A549 (cell line): ENCODE results near the gene KAT6B. TPM values are rescaled to one million over a fixed set of nuclear protein-coding genes. Genes with fewer than 3 reads are reported as not detected.

Source experiments
- ATAC-seq, 2 experiments: fragments of 200-7000 bp in 1 of 2; fragments of >200 bp in 1 of 2; cut with Nextera tagmentation in 1 of 2; cut with Tn5 transposase in 1 of 2; 3 replicates each; pipeline versions ENCODE4 v1.8.0 to v1.9.1; 2018 to 2020; ENCODE audit warnings: mild to moderate bottlenecking in 1 of 2, moderate library complexity in 1 of 2
- CTCF ChIA-PET: fragments of 300-600 bp; sonication (Branson Sonifier 250); formaldehyde crosslinking; extraction: SDS; loops from one replicate; lab custom pipeline; 2021; ENCODE audit warnings: antibody characterized with exemption, inconsistent platforms; lab: Yijun Ruan, JAX
- POLR2A ChIA-PET: fragments of 350-600 bp; formaldehyde crosslinking; extraction: SDS; loops from one replicate; lab custom pipeline; 2021; ENCODE audit warnings: antibody characterized with exemption, inconsistent platforms; lab: Yijun Ruan, JAX
- DNase-seq, 2 experiments: peaks; one replicate each; pipeline versions ENCODE4 v3.0.0 to v3.0.0-alpha.2; 2011 to 2016; ENCODE audit warnings: low read depth in 1 of 2, low spot score in 1 of 2
- FAIRE-seq: peaks from 2 replicates; lab custom pipeline; 2011; peaks lifted over from hg19 to GRCh38; lab: Jason Lieb, UNC
- H3K27ac ChIP-seq, 2 experiments: fragments of >200 bp; sonication (Bioruptor Twin); formaldehyde crosslinking; 3 replicates each; pipeline ENCODE4 v1.5.1; 2016 to 2017
- H3K4me1 ChIP-seq: fragments of >200 bp; sonication (Bioruptor Twin); formaldehyde crosslinking; 3 replicates; pipeline ENCODE4 v1.6.1; 2016
- H3K4me2 ChIP-seq: fragments of >200 bp; sonication (Bioruptor Twin); formaldehyde crosslinking; 3 replicates; pipeline ENCODE4 v1.6.1; 2016
- H3K4me3 ChIP-seq: fragments of >200 bp; sonication (Bioruptor Twin); formaldehyde crosslinking; 3 replicates; pipeline ENCODE4 v1.5.1; 2016
- H3K9me3 ChIP-seq: fragments of >200 bp; sonication (Bioruptor Twin); formaldehyde crosslinking; 3 replicates; pipeline ENCODE4 v1.6.1; 2016
- ATOH8 ChIP-seq: fragments of 250-450 bp; sonication (Bioruptor Pico); IDR thresholded peaks from 2 replicates; pipeline ENCODE4 v1.5.0; 2020; ENCODE audit warnings: low read depth, mild to moderate bottlenecking, moderate library complexity
- CBX8 ChIP-seq: fragments of 200-600 bp; sonication (generic); IDR thresholded peaks from 2 replicates; pipeline ENCODE4 v1.6.1; 2016
- CEBPB ChIP-seq, 2 experiments: fragments of >200 bp in 1 of 2; sonication (Bioruptor Twin) in 1 of 2; formaldehyde crosslinking in 1 of 2; IDR thresholded peaks; 2 replicates each; pipeline ENCODE4 v1.6.1; 2012 to 2016
- CHD2 ChIP-seq: fragments of 150-350 bp; IDR thresholded peaks from 2 replicates; pipeline ENCODE4 v1.6.1; 2014; ENCODE audit warnings: low read length; ENCODE audit not compliant: partially characterized antibody
- E2F6 ChIP-seq: IDR thresholded peaks from 2 replicates; pipeline ENCODE4 v1.6.1; 2012; ENCODE audit warnings: low read depth, borderline replicate concordance
- EP300 ChIP-seq, 2 experiments: fragments of >200 bp; sonication (Bioruptor Twin); formaldehyde crosslinking; IDR thresholded peaks; 2 replicates in 1 of 2; 3 replicates in 1 of 2; pipeline ENCODE4 v1.6.1; 2016 to 2017
- FOXS1 ChIP-seq: fragments of 250-450 bp; sonication (Bioruptor Pico); IDR thresholded peaks from 2 replicates; pipeline ENCODE4 v1.5.0; 2020; ENCODE audit warnings: mild to moderate bottlenecking, moderate library complexity
- GATA3 ChIP-seq: IDR thresholded peaks from 2 replicates; pipeline ENCODE4 v1.6.1; 2012; ENCODE audit warnings: borderline replicate concordance
- HDAC2 ChIP-seq: fragments of 200-600 bp; sonication (generic); IDR thresholded peaks from 2 replicates; pipeline ENCODE4 v1.6.1; 2016
- HEYL ChIP-seq: fragments of 250-450 bp; sonication (Bioruptor Pico); IDR thresholded peaks from 2 replicates; pipeline ENCODE4 v1.8.0; 2021; ENCODE audit warnings: mild to moderate bottlenecking, moderate library complexity
- HMGXB4 ChIP-seq: fragments of 250-450 bp; sonication (Bioruptor Pico); IDR thresholded peaks from 2 replicates; pipeline ENCODE4 v1.5.0; 2021; ENCODE audit warnings: mild to moderate bottlenecking, moderate library complexity, borderline replicate concordance
- HOXB5 ChIP-seq: fragments of 250-450 bp; sonication (Bioruptor Pico); IDR thresholded peaks from 2 replicates; pipeline ENCODE4 v1.5.0; 2020; ENCODE audit warnings: mild to moderate bottlenecking, moderate library complexity
- KDM5A ChIP-seq: fragments of 200-600 bp; sonication (generic); IDR thresholded peaks from 2 replicates; pipeline ENCODE4 v1.6.1; 2016; ENCODE audit warnings: antibody characterized with exemption, mild to moderate bottlenecking
- MAFK ChIP-seq: fragments of 450-650 bp; IDR thresholded peaks from 2 replicates; pipeline ENCODE4 v1.6.1; 2014; ENCODE audit not compliant: partially characterized antibody
- MYC ChIP-seq: IDR thresholded peaks from 2 replicates; pipeline ENCODE4 v1.6.1; 2012; ENCODE audit warnings: mild to moderate bottlenecking, inconsistent platforms, low read length, improper control_type of control experiment, borderline replicate concordance
- NFE2L2 ChIP-seq: fragments of 150-350 bp; conservative IDR thresholded peaks from 2 replicates; pipeline ENCODE4 v1.6.1; 2014; ENCODE audit warnings: low read length
- NPAS2 ChIP-seq: fragments of 250-450 bp; sonication (Bioruptor Pico); IDR thresholded peaks from 2 replicates; pipeline ENCODE4 v1.8.0; 2022; ENCODE audit warnings: mild to moderate bottlenecking, moderate library complexity, borderline replicate concordance
- POLR2A ChIP-seq: IDR thresholded peaks from 2 replicates; pipeline ENCODE4 v1.6.1; 2012; ENCODE audit warnings: mild to moderate bottlenecking, low read length
- RARB ChIP-seq: fragments of 250-450 bp; sonication (Bioruptor Pico); IDR thresholded peaks from 2 replicates; pipeline ENCODE4 v1.8.0; 2021; ENCODE audit warnings: mild to moderate bottlenecking, moderate library complexity
- RCOR1 ChIP-seq: fragments of 150-350 bp; IDR thresholded peaks from 2 replicates; pipeline ENCODE4 v1.6.1; 2014; ENCODE audit warnings: antibody characterized with exemption, low read length, low read depth
- RNF2 ChIP-seq: fragments of 200-600 bp; sonication (generic); IDR thresholded peaks from 2 replicates; pipeline ENCODE4 v1.6.1; 2016; ENCODE audit warnings: low read depth, mild to moderate bottlenecking, antibody characterized with exemption, moderate library complexity, borderline replicate concordance
- WGBS: methylation state at CpG from one replicate; pipeline ENCODE4 v1.1.6; 2017; ENCODE audit errors: missing lambda C conversion rate; 5-methylcytosine and 5-hydroxymethylcytosine counted together
- polyA plus RNA-seq, 4 experiments: library from polyadenylated mRNA; depleted of rRNA in 3 of 4; stranded (reverse); fragments of >200 nt; fragmentation: RNase III in 1 of 4; extraction: RNeasy Plus Mini Kit Qiagen cat#74134 plus additional on column Dnase treatment in 1 of 4; gene quantifications; 2 replicates in 3 of 4; 3 replicates in 1 of 4; pipeline ENCODE4 v1.2.3, GENCODE V29; 2011 to 2017
- TF ChIP-seq, protein P1 (sequence below): fragments of 200-600 bp; sonication (generic); IDR thresholded peaks from 2 replicates; pipeline ENCODE4 v1.6.1; 2016; ENCODE audit warnings: antibody characterized with exemption, mild to moderate bottlenecking, moderate library complexity
- TF ChIP-seq, protein P2 (sequence below): fragments of >200 bp; sonication (Bioruptor Twin); formaldehyde crosslinking; IDR thresholded peaks from 2 replicates; pipeline ENCODE4 v1.6.1; 2016

The KAT6B gene
- polyA plus RNA-seq, 2 of the 4 experiments (the other 2 are of a cell fraction) = 5.6 to 5.7 TPM

DNA sequence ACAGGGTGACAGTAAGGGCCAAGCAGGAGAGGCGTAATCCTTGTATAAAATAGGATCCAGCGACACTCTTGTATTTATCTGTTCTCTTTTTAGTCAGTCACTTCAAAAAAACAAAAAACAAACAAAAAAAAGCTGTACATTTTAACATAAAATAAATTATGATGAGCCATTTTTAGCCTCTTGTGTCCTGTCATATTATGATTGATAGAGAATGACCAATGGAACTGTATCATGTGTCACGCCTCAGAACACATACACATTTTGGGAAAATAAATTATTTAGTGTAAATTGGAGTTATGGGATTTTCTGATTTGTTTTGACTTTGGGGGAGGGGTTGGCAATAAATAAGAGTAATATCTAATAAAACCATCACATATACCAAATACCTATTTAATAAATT lies 205.7 kb downstream of the KAT6B start:
- POLR2A ChIA-PET = no interaction called here

DNA sequence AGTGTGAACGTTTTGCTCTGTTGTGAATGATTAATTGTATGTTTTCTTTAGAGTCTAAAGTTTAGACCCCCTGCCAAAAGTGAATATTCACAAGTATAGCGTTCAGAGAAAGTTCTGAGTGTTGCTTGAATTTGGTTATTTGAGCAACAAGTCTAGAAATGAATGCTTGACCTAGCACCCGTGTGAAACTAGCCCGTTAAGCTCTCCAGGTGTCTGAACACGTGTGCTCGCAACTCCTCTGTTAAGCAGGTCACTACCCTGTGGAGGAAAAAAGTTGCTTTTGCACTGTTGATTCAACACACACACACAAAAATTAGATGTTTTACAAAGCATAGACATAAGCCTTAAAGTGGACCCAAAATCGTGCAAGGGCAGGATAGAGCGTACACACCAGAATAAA lies 206.4 kb downstream of the KAT6B start:
- ChIA-PET POLR2A (no interaction called here), CTCF (interaction anchor here (1.6 kb wide), 1 partner anchor 203 kb away, joined by 4 read pairs; the partner anchor contains the start of gene COMTD1)
- TF ChIP-seq POLR2A (no peak), HEYL (CRISPR knock-in tag) (no peak), NPAS2 (CRISPR knock-in tag) (no peak), MYC (no peak), EP300 (IDR thresholded peaks at IDR 0.05) (no peak), HMGXB4 (CRISPR knock-in tag) (no peak), CHD2 (no peak), GATA3 (no peak), CBX8 (no peak), FOXS1 (CRISPR knock-in tag) (no peak), MAFK (no peak), NFE2L2 (no peak), CEBPB (IDR thresholded peaks at IDR 0.05) (no peak), HOXB5 (CRISPR knock-in tag) (no peak)
- 80% methylated on average over 8 of the region's 8 CpGs for WGBS
- no peak overlapping the region for H3K4me2 ChIP-seq
- H3K4me3 ChIP-seq = no peak overlapping the region
- no peaks in the 10 kb centered on the region for H3K4me1 ChIP-seq
- no peak overlapping the region for H3K27ac ChIP-seq
- DNase-seq (no peak), ATAC-seq (no peak), FAIRE-seq (no peak)
- no peaks in the 10 kb centered on the region for H3K9me3 ChIP-seq

More for the DNA sequence above, 205.7 kb downstream of the KAT6B start:
- no peak for TF ChIP-seq HEYL (CRISPR knock-in tag)
- no peak for TF ChIP-seq HOXB5 (CRISPR knock-in tag)
- no peak for TF ChIP-seq RNF2
- TF ChIP-seq RCOR1 = no peak
- TF ChIP-seq E2F6 = no peak
- no peak for TF ChIP-seq ATOH8 (CRISPR knock-in tag)
- no peak for TF ChIP-seq MAFK
- TF ChIP-seq, protein P1, sequence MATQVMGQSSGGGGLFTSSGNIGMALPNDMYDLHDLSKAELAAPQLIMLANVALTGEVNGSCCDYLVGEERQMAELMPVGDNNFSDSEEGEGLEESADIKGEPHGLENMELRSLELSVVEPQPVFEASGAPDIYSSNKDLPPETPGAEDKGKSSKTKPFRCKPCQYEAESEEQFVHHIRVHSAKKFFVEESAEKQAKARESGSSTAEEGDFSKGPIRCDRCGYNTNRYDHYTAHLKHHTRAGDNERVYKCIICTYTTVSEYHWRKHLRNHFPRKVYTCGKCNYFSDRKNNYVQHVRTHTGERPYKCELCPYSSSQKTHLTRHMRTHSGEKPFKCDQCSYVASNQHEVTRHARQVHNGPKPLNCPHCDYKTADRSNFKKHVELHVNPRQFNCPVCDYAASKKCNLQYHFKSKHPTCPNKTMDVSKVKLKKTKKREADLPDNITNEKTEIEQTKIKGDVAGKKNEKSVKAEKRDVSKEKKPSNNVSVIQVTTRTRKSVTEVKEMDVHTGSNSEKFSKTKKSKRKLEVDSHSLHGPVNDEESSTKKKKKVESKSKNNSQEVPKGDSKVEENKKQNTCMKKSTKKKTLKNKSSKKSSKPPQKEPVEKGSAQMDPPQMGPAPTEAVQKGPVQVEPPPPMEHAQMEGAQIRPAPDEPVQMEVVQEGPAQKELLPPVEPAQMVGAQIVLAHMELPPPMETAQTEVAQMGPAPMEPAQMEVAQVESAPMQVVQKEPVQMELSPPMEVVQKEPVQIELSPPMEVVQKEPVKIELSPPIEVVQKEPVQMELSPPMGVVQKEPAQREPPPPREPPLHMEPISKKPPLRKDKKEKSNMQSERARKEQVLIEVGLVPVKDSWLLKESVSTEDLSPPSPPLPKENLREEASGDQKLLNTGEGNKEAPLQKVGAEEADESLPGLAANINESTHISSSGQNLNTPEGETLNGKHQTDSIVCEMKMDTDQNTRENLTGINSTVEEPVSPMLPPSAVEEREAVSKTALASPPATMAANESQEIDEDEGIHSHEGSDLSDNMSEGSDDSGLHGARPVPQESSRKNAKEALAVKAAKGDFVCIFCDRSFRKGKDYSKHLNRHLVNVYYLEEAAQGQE = no peak
- TF ChIP-seq KDM5A = no peak
- no peak for TF ChIP-seq RARB (CRISPR knock-in tag)
- no peak for TF ChIP-seq HDAC2
- TF ChIP-seq, protein P2, sequence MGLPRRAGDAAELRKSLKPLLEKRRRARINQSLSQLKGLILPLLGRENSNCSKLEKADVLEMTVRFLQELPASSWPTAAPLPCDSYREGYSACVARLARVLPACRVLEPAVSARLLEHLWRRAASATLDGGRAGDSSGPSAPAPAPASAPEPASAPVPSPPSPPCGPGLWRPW = no peak
- DNase-seq = no peak
- H3K4me3 ChIP-seq = no peak overlapping the region
- no peak overlapping the region for H3K4me2 ChIP-seq
- no peak overlapping the region for H3K27ac ChIP-seq
- no peaks in the 10 kb centered on the region for H3K4me1 ChIP-seq
- no peak for ATAC-seq
- H3K9me3 ChIP-seq = no peaks in the 10 kb centered on the region
- WGBS = 93% methylated on average over 3 of the region's 3 CpGs
- no peak for FAIRE-seq
- CTCF ChIA-PET = interaction anchor here (1.0 to 1.6 kb wide), 3 partner anchors 8 to 203 kb away, joined by 3 to 4 read pairs (median 3); partner anchors contain the start of gene COMTD1
